A673 (cell line): ENCODE results near the gene FGFR3. TPM values are rescaled to one million over a fixed set of nuclear protein-coding genes. Genes with fewer than 3 reads are reported as not detected.

ENCODE experiments used
- BruUV-seq: library from RNA; stranded (reverse); fragments of 400-500 nt; replicated peaks from 2 replicates; lab custom pipeline; 2021; lab: Mats Ljungman, UMichigan
- CTCF ChIA-PET: fragments of 300-600 bp; sonication (Branson Sonifier 250); formaldehyde crosslinking; loops from one replicate; lab custom pipeline; 2022; ENCODE audit warnings: antibody characterized with exemption; lab: Charles Lee
- POLR2A ChIA-PET: fragments of 300-600 bp; sonication (Branson Sonifier 250); formaldehyde crosslinking; loops from one replicate; lab custom pipeline; 2022; ENCODE audit warnings: antibody characterized with exemption; ENCODE audit not compliant: low non-redundant PET; lab: Charles Lee
- DNase-seq: peaks from one replicate; pipeline ENCODE4 v3.0.0-alpha.2; 2015; ENCODE audit warnings: low spot score
- H3K27ac ChIP-seq: fragments of 200-600 bp; sonication (generic); 2 replicates; pipeline ENCODE4 v1.5.1; 2016; ENCODE audit warnings: mixed run types, low read depth, mild to moderate bottlenecking, mixed read lengths, antibody characterized with exemption, low read length; ENCODE audit not compliant: poor library complexity, severe bottlenecking
- H3K27me3 ChIP-seq: fragments of 200-600 bp; sonication (generic); replicated peaks from 2 replicates; pipeline ENCODE4 v1.6.1; 2017; ENCODE audit warnings: mixed run types, low read depth, mild to moderate bottlenecking, mixed read lengths, antibody characterized with exemption, low read length; ENCODE audit not compliant: insufficient read depth, poor library complexity
- H3K36me3 ChIP-seq: fragments of 200-600 bp; sonication (generic); 2 replicates; pipeline ENCODE4 v1.6.1; 2016; ENCODE audit warnings: mixed run types, mild to moderate bottlenecking, mixed read lengths, antibody characterized with exemption, low read length; ENCODE audit not compliant: insufficient read depth, poor library complexity, severe bottlenecking
- H3K4me1 ChIP-seq: fragments of 200-600 bp; sonication (generic); 2 replicates; pipeline ENCODE4 v1.6.1; 2017; ENCODE audit warnings: mixed run types, mild to moderate bottlenecking, mixed read lengths, antibody characterized with exemption, low read length; ENCODE audit not compliant: insufficient read depth, poor library complexity, severe bottlenecking
- H3K4me3 ChIP-seq: fragments of 200-600 bp; sonication (generic); 2 replicates; pipeline ENCODE4 v1.5.1; 2016; ENCODE audit warnings: low read depth, mixed run types, mild to moderate bottlenecking, mixed read lengths, low read length; ENCODE audit not compliant: poor library complexity, severe bottlenecking
- H3K9me3 ChIP-seq: fragments of 200-600 bp; sonication (generic); 2 replicates; pipeline ENCODE4 v1.6.1; 2016; ENCODE audit warnings: mixed run types, low read depth, mild to moderate bottlenecking, mixed read lengths, antibody characterized with exemption, low read length; ENCODE audit not compliant: poor library complexity, severe bottlenecking
- EZH2 ChIP-seq: fragments of 200-600 bp; sonication (generic); IDR thresholded peaks from 2 replicates; pipeline ENCODE4 v1.6.1; 2017; ENCODE audit warnings: borderline replicate concordance, low read depth, mild to moderate bottlenecking, mixed read lengths, antibody characterized with exemption, low read length; ENCODE audit not compliant: poor library complexity, severe bottlenecking
- intact Hi-C: fragments of 100-400 bp; cut with micrococcal nuclease; formaldehyde crosslinking; loops from one replicate; pipeline ENCODE4 v1.10.0; 2022; ENCODE audit not compliant: unreplicated experiment
- total RNA-seq: library from RNA; stranded (reverse); gene quantifications from 2 replicates; pipeline ENCODE4 v1.2.3, GENCODE V29; 2021
- TF ChIP-seq, protein P1 (sequence below): fragments of 300-800, 200-600 bp; sonication (generic); conservative IDR thresholded peaks from 2 replicates; pipeline ENCODE4 v1.5.1; 2017; ENCODE audit warnings: low read depth, mild to moderate bottlenecking, antibody characterized with exemption, low read length, moderate library complexity, mixed read lengths

The FGFR3 gene
- total RNA-seq, 1 experiment from 2014 or later, result 5.5 TPM

DNA sequence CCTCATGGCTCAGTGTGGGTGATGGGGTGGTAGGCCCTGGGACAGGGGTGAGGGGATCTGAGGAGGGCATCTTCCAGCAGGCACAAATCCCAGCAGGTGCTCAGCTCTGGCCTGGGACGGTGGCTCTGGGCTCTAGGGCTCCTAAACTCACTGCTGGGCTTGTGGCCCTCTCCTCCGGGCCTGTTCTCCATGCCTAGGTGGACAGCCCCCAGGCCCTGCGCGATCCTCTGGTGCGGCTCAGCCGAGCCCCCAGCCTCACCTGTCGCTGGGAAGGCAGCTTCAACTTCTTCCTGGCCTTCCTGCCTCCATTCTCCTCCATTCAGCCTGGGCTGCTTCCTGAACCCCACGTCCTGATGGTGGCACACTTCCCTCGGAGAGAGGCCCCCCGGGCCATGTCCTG lies 19.3 kb upstream of the FGFR3 start:
- TF ChIP-seq, protein P1, sequence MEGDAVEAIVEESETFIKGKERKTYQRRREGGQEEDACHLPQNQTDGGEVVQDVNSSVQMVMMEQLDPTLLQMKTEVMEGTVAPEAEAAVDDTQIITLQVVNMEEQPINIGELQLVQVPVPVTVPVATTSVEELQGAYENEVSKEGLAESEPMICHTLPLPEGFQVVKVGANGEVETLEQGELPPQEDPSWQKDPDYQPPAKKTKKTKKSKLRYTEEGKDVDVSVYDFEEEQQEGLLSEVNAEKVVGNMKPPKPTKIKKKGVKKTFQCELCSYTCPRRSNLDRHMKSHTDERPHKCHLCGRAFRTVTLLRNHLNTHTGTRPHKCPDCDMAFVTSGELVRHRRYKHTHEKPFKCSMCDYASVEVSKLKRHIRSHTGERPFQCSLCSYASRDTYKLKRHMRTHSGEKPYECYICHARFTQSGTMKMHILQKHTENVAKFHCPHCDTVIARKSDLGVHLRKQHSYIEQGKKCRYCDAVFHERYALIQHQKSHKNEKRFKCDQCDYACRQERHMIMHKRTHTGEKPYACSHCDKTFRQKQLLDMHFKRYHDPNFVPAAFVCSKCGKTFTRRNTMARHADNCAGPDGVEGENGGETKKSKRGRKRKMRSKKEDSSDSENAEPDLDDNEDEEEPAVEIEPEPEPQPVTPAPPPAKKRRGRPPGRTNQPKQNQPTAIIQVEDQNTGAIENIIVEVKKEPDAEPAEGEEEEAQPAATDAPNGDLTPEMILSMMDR, result no peak
- TF ChIP-seq EZH2, result no peak
- Histone ChIP-seq H3K9me3 (no peaks in the 10 kb centered on the region), H3K4me3 (no peak overlapping the region), H3K36me3 (no peaks in the 10 kb centered on the region), H3K27me3 (no peaks in the 10 kb centered on the region), H3K27ac (no peak overlapping the region), H3K4me1 (peaks cover 7% of the 10 kb centered on the region)
- POLR2A ChIA-PET, result no interaction called here
- DNase-seq, result no peak
- intact Hi-C loops, result no loop called here
- BruUV-seq, result no TSS peak
- CTCF ChIA-PET, result no interaction called here

DNA sequence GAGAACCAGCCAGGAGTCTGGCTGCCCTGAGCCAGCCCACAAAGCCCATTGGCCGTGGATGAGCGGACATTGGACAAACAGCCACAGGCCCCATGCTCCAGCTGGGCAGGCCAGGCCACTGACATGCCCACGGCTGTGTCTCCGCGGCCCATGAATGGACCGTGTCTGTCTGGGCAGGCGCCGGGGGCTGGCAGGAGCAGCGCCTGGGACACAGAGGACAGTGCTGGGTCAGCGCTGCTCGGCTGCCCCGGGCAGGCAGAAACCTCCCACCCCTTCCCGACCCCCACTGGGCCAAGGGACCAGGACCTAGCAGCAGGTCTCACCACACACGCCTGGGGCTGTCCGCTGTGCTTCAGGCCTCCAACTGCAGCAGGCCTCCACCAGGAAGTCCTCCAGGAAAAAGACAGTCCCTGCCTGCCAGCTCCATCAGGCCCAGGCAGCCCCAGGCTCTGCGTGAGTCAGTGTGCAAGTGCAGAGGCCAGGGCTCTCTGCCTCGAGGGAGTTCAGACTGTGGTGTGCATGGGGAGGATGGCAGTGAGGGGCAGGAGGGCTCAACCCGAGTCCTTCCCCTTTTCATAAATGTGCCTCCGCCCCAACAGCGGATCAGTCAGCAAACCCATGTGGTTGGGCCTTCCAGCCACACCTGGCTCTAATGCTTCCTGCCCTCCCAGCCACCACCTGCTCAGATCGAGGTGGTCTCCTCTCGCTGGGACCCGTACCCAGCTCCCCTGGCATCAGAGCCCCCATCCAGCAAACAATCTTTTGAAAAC lies 17.2 kb upstream of the FGFR3 start:
- H3K4me3 ChIP-seq, result no peak overlapping the region
- no peaks in the 10 kb centered on the region for H3K9me3 ChIP-seq
- no peaks in the 10 kb centered on the region for H3K4me1 ChIP-seq
- POLR2A ChIA-PET, result no interaction called here
- DNase-seq, result no peak
- BruUV-seq, result no TSS peak
- CTCF ChIA-PET, result no interaction called here
- intact Hi-C loops, result no loop called here
- H3K27ac ChIP-seq, result no peak overlapping the region
- TF ChIP-seq EZH2, result no peak
- TF ChIP-seq, protein P1, result no peak
- no peaks in the 10 kb centered on the region for H3K36me3 ChIP-seq
- H3K27me3 ChIP-seq, result no peaks in the 10 kb centered on the region

DNA sequence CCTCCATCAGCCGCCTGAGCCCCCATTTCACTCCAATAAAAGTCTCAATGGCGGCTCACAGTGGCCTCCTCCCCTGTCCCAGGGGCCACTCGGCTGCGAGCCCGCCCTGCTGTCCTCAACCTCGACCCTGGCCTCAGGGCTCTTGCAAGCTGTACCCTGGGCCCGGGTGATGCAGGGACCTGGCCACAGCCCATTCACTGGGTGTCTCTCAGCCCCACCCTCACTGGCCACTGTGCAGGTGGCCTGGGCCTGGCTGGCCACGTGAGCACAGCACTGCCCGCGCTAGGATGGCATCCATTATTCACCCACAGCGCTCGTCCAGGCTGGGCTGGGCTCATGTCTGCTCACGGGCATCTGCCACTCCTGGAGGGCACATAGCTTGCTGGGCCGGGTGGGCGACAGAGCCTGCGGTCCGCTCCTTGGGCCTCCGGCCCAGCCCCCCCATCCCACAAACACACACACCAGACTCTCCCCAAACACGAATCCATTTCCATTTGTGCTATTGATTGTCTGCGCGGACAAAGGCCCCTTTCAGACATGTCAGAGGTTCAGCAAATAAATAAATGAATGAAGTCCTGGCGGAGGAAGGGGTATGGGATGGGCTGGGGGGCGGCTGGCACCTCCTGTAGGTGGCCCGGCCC lies 16.5 kb upstream of the FGFR3 start:
- DNase-seq, result no peak
- Histone ChIP-seq H3K9me3 (no peaks in the 10 kb centered on the region), H3K27me3 (no peaks in the 10 kb centered on the region), H3K27ac (no peak overlapping the region), H3K4me1 (no peaks in the 10 kb centered on the region), H3K4me3 (no peak overlapping the region), H3K36me3 (no peaks in the 10 kb centered on the region)
- intact Hi-C loops, result no loop called here
- TF ChIP-seq EZH2, result no peak
- TF ChIP-seq, protein P1, result no peak
- ChIA-PET POLR2A (interaction anchor here (0.6 kb wide), 1 partner anchor 27 kb away, joined by 5 read pairs; no protein-coding TSS in a partner anchor), CTCF (no interaction called here)
- no TSS peak for BruUV-seq
